ENCODE measurements around the gene BTLA.

BTLA gene

DNA sequence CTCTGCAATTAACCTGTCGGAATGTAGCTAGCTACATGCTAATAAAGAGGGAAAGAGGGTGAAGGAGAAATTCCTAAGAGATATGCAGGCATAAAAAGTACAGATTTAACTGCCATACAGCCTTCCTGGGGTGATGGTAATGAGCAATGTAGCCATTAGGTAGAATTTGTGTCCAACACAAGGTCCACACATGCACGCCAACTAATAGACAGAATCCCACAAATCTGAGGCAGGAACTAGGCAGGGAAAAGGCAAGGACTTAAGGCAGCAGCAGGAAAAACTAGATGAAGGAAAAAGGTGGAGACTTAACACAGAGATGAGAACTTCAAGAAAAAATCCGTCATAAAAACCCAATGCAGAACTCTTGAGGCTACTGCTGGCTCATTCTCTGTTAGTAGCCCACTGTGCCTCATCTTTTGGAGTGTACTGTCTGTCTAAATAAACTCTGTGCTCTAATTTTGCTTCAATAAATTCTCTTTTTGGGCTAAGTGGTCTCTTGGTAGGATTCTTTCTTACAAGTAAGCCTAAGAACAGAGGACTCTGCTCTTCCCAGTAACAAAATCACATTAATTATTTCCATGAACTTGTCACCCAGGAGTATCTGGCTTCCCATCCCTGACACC, 81.5 kb downstream of the BTLA start:
- no peaks in the 10 kb centered on the region for H3K4me1 ChIP-seq (ENCODE audit: low read length)

DNA sequence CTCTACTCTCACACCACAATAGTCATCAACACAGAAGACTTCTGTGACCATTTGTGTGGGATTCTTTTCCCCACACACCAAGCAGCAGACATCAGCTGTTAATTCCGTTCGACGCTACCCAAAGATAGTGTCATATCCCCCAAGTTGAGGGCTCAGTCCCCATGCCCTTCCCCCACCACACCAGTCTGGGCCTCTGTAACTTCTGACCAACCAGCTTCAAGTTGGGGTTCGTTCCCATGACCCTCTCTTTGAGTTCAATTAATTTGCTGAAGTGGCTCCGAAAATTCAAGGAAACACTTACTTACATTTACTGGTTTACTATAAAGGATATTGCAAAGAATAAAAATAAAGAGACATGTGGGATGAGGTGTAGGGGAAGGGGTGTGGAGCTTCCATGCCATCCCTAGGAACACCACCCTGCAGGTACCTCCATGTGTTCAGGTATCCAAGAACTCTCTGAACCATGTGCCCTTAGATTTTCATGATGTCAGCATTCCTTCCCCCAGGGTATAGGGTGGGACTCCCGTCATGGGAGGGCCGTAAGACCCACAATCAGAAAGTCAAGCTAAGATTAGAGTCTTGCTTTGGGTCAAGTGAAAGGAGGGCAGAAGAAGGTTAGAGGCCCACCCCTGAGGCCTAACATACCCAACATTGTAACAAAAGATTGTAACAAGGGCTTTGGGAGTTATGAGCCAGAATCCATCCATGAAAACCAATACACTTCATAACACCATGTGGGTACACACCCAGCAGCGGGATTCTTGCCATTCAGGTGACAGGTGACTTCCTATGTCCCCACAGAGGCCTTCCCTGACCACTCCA, 82.7 kb downstream of the BTLA start:
- no peaks in the 10 kb centered on the region for H3K27me3 ChIP-seq (ENCODE audit: low read depth, low read length)
- H3K79me2 ChIP-seq (ENCODE audit: low read length): no peaks in the 10 kb centered on the region
- H3K4me3 ChIP-seq (ENCODE audit: low read length): no peak overlapping the region
- no peaks in the 10 kb centered on the region for H4K20me1 ChIP-seq (ENCODE audit: insufficient read depth, low read length)
- H3K4me1 ChIP-seq (ENCODE audit: low read length): no peaks in the 10 kb centered on the region
- no peak overlapping the region for H3K9ac ChIP-seq (ENCODE audit: low read length)
- no peaks in the 10 kb centered on the region for H3K9me3 ChIP-seq (ENCODE audit: insufficient read depth, low read length)
- H3K4me2 ChIP-seq (ENCODE audit: low read length): no peak overlapping the region
- no peak for TF ChIP-seq EZH2phosphoT487 (IDR thresholded peaks at IDR 0.05; ENCODE audit: low read depth)
- TF ChIP-seq, protein P1, sequence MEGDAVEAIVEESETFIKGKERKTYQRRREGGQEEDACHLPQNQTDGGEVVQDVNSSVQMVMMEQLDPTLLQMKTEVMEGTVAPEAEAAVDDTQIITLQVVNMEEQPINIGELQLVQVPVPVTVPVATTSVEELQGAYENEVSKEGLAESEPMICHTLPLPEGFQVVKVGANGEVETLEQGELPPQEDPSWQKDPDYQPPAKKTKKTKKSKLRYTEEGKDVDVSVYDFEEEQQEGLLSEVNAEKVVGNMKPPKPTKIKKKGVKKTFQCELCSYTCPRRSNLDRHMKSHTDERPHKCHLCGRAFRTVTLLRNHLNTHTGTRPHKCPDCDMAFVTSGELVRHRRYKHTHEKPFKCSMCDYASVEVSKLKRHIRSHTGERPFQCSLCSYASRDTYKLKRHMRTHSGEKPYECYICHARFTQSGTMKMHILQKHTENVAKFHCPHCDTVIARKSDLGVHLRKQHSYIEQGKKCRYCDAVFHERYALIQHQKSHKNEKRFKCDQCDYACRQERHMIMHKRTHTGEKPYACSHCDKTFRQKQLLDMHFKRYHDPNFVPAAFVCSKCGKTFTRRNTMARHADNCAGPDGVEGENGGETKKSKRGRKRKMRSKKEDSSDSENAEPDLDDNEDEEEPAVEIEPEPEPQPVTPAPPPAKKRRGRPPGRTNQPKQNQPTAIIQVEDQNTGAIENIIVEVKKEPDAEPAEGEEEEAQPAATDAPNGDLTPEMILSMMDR (IDR thresholded peaks at IDR 0.05; ENCODE audit: low read depth, low read length): no peak
- H2AFZ ChIP-seq (ENCODE audit: low read depth, low read length): no peak overlapping the region
- H3K36me3 ChIP-seq (replicated peaks; ENCODE audit: low read depth, low read length): no peaks in the 10 kb centered on the region
- no peak overlapping the region for H3K27ac ChIP-seq (ENCODE audit: low read length)

More for the DNA sequence above, 81.5 kb downstream of the BTLA start:
- H3K36me3 ChIP-seq (replicated peaks; ENCODE audit: low read depth, low read length): no peaks in the 10 kb centered on the region
- H4K20me1 ChIP-seq (ENCODE audit: insufficient read depth, low read length): no peaks in the 10 kb centered on the region
- no peak for TF ChIP-seq EZH2phosphoT487 (IDR thresholded peaks at IDR 0.05; ENCODE audit: low read depth)
- TF ChIP-seq, protein P1 (IDR thresholded peaks at IDR 0.05; ENCODE audit: low read depth, low read length): no peak
- no peak overlapping the region for H3K9ac ChIP-seq (ENCODE audit: low read length)
- H3K9me3 ChIP-seq (ENCODE audit: insufficient read depth, low read length): no peaks in the 10 kb centered on the region
- no peaks in the 10 kb centered on the region for H3K79me2 ChIP-seq (ENCODE audit: low read length)
- H3K4me3 ChIP-seq (ENCODE audit: low read length): no peak overlapping the region
- no peaks in the 10 kb centered on the region for H3K27me3 ChIP-seq (ENCODE audit: low read depth, low read length)
- H2AFZ ChIP-seq (ENCODE audit: low read depth, low read length): no peak overlapping the region
- no peak overlapping the region for H3K4me2 ChIP-seq (ENCODE audit: low read length)
- no peak overlapping the region for H3K27ac ChIP-seq (ENCODE audit: low read length)

DNA sequence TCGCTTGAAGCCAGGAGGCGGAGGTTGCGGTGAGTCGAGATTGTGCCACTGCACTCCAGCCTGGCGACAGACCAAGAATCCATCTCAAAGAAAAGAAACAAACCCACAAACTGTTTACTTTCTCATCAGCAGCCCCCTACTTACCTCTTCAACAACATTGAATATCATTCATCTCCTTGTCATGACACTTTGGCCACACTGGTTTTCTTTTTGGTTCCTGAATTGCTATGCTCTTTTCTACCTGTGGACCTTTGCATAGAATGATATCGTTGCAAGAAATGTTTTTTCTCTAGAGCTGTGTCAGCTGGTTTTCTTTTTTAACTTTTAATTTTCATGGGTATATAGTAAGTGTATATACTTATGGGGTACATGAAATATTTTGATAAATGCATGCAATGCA, 83.9 kb downstream of the BTLA start:
- Histone ChIP-seq H3K9me3 (ENCODE audit: insufficient read depth, low read length) (no peaks in the 10 kb centered on the region), H3K4me3 (ENCODE audit: low read length) (no peak overlapping the region), H3K36me3 (replicated peaks; ENCODE audit: low read depth, low read length) (no peaks in the 10 kb centered on the region), H3K27me3 (ENCODE audit: low read depth, low read length) (no peaks in the 10 kb centered on the region), H3K4me1 (ENCODE audit: low read length) (no peaks in the 10 kb centered on the region), H3K79me2 (ENCODE audit: low read length) (no peaks in the 10 kb centered on the region), H3K9ac (ENCODE audit: low read length) (no peak overlapping the region), H4K20me1 (ENCODE audit: insufficient read depth, low read length) (no peaks in the 10 kb centered on the region), H3K27ac (ENCODE audit: low read length) (no peak overlapping the region), H2AFZ (ENCODE audit: low read depth, low read length) (no peak overlapping the region), H3K4me2 (ENCODE audit: low read length) (no peak overlapping the region)
- no peak for TF ChIP-seq EZH2phosphoT487 (IDR thresholded peaks at IDR 0.05; ENCODE audit: low read depth)
- TF ChIP-seq, protein P1 (IDR thresholded peaks at IDR 0.05; ENCODE audit: low read depth, low read length): no peak
